NOMO-1 treated with DMSO at 0.1 percent for 48 hours (cell line): ENCODE data around the gene MYBL2.
A peak's percentile ranks its signal among the peaks of the same experiment; 100 is the strongest.
"Not testable (repeated sequence)": the region's sequence is repeated elsewhere in the genome, so short reads cannot be mapped to it uniquely, and the experiment has no call there.

Experiments used
- DNase-seq: peaks from one replicate; lab custom pipeline; 2025; ENCODE audit not compliant: unreplicated experiment; lab: John Stamatoyannopoulos, UW

MYBL2 gene

GRCh38 chr20:43666376-43667328 is at the start of gene MYBL2:
Gene MYBL2, plus strand, starts transcription at chr20:43667114. Its CDS starts 170 bp downstream, at chr20:43667284.
- DNase-seq, result peak; percentile 56

DNA sequence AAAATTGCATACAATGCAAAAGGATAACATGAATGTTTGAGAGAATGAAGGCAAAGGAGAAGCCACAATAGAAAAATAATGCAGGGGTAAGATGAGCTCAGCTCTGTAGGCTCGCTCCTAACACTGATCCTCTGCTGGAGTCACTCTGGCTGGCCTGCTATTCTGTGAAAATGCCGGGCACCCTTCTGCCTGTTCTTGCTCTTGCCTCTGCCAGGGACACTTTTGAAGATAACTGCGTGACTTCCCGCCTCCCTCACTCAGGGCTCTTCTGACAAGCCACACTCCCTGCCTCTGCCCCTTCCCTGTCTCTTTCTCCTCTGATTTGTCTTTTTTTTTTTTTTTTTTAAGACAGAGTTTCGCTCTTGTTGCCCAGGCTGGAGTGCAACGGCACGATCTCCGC is 35.3 kb upstream of the MYBL2 start:
- no peak for DNase-seq

DNA sequence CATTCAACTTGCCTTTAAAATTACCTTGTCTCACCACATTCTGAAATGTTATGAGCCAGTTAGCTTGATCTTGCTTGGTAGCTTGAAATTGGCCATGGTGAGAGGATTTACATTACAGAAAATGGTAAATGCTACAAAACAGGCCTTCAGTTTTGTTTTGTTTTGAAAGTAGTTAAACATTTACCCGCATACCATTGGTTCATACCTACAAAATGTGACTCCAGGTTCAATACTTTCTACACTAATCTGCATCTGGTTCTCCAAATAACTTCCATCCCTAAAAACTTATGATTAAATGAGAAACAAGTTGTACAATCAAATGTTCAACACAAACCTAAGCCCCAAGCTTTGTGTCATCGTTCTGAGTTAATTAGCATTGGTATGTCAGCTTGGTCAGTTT is 30.5 kb upstream of the MYBL2 start:
- DNase-seq, result no peak

DNA sequence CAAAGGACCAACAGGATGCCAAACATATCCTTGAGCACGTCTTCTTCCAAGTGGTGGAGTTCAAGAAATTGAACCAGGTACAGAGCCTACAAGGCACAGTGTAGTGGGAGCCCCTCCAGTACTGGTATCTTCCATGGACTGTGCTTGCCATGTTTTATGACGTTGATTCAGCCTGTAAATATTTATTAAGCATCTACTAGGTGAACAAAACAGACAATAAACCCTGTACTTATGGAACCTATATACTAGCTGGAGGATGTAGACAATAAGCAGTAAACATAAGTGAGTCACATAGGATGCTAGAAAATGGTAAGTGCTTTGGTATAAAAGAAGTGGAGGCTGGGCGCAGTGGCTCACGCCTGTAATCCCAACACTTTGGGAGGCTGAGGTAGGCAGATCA is 24.4 kb upstream of the MYBL2 start:
- DNase-seq, result no peak

- no peak for DNase-seq
These were observed 15.9 kb upstream of the MYBL2 start for GRCh38 chr20:43650997-43651525.

DNA sequence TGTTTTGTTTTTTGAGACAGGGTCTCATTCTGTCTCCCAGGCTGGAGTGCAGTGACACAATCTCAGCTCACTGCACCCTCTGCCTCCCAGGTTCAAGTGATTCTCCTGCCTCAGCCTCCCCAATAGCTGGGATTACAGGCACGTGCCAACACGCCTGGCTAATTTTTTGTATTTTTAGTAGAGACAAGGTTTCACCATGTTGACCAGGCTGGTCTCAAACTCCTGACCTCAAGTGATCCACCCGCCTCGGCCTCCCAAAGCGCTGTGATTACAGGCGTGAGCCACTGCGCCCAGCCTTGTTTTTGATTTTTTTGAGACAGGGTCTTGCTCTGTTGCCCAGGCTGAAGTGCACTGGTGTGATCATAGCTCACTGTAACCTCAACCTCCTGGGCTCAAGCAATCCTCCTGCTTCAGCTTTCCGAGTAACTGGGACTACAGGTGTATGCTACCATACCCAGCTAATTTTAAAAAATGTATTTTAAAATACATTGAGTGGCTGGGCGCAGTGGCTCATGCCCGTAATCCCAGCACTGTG is 15.2 kb upstream of the MYBL2 start:
- DNase-seq, result not testable (repeated sequence)

DNA sequence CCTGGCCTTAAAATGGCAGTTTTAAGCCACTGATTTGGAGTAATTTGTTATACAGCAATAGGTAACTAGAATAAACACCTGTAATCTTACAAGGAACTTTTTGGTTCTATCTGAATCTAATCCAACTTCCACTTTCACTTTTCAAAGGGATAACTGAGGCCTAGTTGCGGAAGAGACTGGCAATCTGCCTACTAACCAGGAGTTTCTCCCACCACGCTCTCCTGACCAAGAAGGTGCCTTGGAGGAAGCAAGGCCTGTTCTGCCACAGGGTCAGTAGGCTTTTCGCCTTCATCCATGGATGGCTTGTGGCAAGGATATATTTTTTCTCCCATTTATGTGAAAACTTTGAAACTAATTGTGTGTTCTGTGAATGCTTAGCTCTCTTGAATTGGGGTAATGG is 12.9 kb upstream of the MYBL2 start:
- DNase-seq, result no peak

- not testable (repeated sequence) for DNase-seq
These were observed 11.7 kb upstream of the MYBL2 start for GRCh38 chr20:43655176-43655575.

- DNase-seq, result no peak
These were observed 11.0 kb upstream of the MYBL2 start for GRCh38 chr20:43655937-43656336.

GRCh38 chr20:43658069-43658722 is 8.7 kb upstream of the MYBL2 start:
- DNase-seq, result peak; percentile 31

- no peak for DNase-seq
These were observed 8.0 kb upstream of the MYBL2 start for GRCh38 chr20:43658723-43659419.

- DNase-seq, result no peak
These were observed 3.8 kb upstream of the MYBL2 start for GRCh38 chr20:43662943-43663655.

GRCh38 chr20:43665466-43666176 is 1.3 kb upstream of the MYBL2 start:
- no peak for DNase-seq

DNA sequence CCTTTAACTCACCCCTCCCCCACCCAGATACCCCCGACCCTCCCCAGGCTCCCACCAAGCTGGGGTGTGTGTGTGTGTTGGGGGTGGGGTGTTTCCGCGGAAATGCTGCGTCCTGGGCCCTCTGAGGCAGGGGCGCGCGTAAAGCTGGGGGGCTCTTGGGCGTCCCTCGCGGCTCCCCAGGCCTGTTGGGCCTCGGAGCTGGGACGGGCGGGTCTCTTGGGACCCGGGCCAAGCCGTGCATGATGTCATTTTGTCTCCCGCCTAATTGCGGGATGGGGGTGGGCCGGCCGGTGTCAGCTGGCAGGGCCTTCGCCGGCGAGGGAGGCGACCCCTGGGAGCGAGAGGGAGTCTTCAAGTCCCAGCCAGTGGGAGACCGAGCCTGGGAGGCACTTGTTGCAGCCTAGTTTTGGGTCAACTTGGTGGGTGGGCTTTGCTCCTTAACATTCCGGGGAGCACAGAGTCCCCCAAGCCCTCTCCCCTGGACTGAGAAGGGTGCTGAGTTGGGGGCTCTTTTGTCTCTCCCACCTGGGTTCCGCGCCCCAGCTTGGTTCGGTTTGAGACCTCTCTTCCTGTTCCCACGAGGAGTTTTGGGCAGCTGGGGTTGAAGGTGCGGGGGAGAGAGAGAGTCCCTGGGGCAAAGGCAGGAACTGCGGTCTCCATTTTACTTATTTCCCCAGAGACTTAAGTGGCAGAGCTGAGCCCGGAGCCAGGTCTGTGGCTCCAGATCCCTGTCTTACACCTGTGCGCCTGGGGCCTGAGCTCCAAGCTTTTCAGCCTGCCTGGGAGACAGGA is 623 bp downstream of the MYBL2 start:
- DNase-seq, result no peak

DNA sequence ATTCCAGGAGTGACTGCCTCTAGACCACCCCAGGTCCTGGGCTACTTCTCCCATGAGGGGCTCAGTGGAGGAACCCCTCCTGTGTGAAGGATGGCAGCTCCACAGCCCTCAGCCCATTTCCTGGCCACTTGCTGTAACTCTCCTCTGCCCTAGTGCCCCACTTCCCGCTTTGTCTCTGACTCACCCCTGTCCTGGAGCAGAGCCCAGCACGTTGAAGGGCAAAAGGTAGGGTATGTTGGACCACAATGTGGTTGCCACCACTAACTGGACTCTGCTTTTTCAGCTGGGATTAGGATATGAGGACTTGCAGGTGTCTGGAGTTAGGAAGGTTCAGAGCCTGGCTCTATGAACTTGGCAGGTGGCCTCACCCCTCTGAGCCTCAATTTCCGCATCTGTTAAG is 2.4 kb downstream of the MYBL2 start:
- no peak for DNase-seq

- no peak for DNase-seq
These were observed 3.5 kb downstream of the MYBL2 start for GRCh38 chr20:43670423-43670822.

DNA sequence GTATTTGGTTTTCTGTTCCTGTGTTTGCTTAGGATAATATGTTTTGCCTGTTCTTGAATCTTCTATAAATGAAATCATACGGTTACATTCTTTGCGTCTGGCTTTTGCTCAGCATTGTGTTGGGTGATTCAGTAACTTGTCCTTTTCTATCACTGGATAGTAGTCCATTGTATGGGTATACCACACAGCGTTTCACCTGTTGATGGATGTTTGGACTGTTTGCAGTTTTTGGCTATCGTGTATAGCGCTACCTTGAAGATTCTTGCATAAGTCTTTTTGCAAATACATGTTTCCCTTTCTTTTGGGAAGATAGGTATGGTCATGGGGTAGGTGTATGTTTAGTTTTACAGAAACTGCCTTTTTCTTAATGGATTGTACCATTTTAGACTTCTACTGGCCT is 9.5 kb downstream of the MYBL2 start:
- DNase-seq, result no peak

DNA sequence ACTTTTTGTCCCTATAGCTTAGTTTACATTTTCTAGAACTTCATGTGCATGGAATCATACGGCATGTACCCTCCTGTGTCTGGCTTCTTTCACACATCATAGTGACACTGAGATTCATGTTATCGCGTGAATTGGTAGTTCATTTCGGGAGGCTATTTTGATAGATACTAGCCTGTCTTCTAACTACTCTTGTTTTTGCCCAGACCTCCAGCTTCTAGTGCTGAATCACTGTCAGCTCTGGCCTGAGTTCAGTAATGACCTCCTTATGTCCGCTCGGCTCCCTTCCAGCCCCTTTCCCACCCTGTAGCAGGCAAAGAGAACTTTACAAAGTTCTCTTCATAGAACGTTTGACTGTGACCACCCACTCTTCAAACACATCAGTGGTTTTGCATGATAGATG is 14.1 kb downstream of the MYBL2 start:
- no peak for DNase-seq

DNA sequence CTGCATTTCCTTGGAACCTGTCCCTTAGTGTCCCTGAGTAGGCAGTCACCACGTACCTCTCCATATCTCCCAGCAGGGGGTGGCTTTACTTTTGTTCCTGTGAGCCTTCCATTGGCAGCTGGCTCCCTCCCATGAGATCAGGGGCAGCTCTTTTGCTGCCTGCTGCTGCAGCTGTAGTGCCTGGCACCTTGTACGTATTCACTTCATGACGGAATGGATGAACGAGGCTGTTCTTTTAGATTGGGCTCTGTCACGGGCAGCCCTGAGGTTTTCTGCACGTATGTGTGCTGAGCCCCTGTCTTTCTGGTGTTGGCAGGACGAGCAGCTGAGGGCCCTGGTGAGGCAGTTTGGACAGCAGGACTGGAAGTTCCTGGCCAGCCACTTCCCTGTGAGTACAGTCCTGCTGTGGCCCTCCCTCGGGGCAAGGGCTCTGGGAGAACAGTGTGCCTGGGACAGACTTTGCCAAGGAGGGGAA is 14.6 kb downstream of the MYBL2 start:
- no peak for DNase-seq
